ENCODE results near the gene CASKIN2. TPM values are rescaled to one million over a fixed set of nuclear protein-coding genes. Genes with fewer than 3 reads are reported as not detected.

The CASKIN2 gene
- total and polyA plus RNA-seq, 7 donors = 8.2 to 33.5 (median 26.3) TPM

GRCh38 chr17:75548813-75549212 is 33.5 kb upstream of the CASKIN2 start:
- H3K36me3 ChIP-seq (ENCODE audit: insufficient read depth in 1 of 2, low read depth in 1 of 2) = no peaks in the 10 kb centered on the region
- no peaks in the 10 kb centered on the region for H3K4me1 ChIP-seq
- H3K4me3 ChIP-seq = no peak overlapping the region
- DNase-seq (no peak), ATAC-seq (no peak)
- intact Hi-C loops (cut with DNase I) = no loop called here
- no peaks in the 10 kb centered on the region for H3K9me3 ChIP-seq
- no peaks in the 10 kb centered on the region for H3K27me3 ChIP-seq (ENCODE audit: insufficient read depth in 3 of 3, low read length in 2 of 3)
- TF ChIP-seq CTCF (IDR thresholded peaks at IDR 0.05) = no peak
- H3K27ac ChIP-seq = no peak overlapping the region
- WGBS, 3 donors = 76 to 79% (median 77%) methylated on average over 5 of the region's 5 CpGs

- H3K27me3 ChIP-seq (ENCODE audit: insufficient read depth in 3 of 3, low read length in 2 of 3) = no peaks in the 10 kb centered on the region
- intact Hi-C loops (cut with DNase I) = no loop called here
- DNase-seq (no peak), ATAC-seq (no peak)
- H3K27ac ChIP-seq = no peak overlapping the region
- 89 to 96% (median 90%) methylated on average over 9 of the region's 9 CpGs for WGBS, 3 donors
- no peaks in the 10 kb centered on the region for H3K9me3 ChIP-seq
- H3K4me1 ChIP-seq = no peaks in the 10 kb centered on the region
- H3K36me3 ChIP-seq (ENCODE audit: insufficient read depth in 1 of 2, low read depth in 1 of 2) = no peaks in the 10 kb centered on the region
- no peak for TF ChIP-seq CTCF (IDR thresholded peaks at IDR 0.05)
- H3K4me3 ChIP-seq = no peak overlapping the region
Observed at GRCh38 chr17:75547091-75547490, 31.8 kb upstream of the CASKIN2 start.

GRCh38 chr17:75546181-75546580 is 30.8 kb upstream of the CASKIN2 start:
- no peak for DNase-seq
- Histone ChIP-seq H3K27ac (no peak overlapping the region), H3K27me3 (ENCODE audit: insufficient read depth in 3 of 3, low read length in 2 of 3) (no peaks in the 10 kb centered on the region), H3K4me3 (no peak overlapping the region), H3K36me3 (ENCODE audit: insufficient read depth in 1 of 2, low read depth in 1 of 2) (no peaks in the 10 kb centered on the region), H3K4me1 (no peaks in the 10 kb centered on the region), H3K9me3 (no peaks in the 10 kb centered on the region)
- ATAC-seq = no peak
- 89 to 92% (median 89%) methylated on average over 13 of the region's 13 CpGs for whole genome bisulfite sequencing, 3 donors
- intact Hi-C loops (cut with DNase I) = no loop called here
- TF ChIP-seq CTCF (IDR thresholded peaks at IDR 0.05) = no peak

- ATAC-seq (no peak), DNase-seq (no peak)
- intact Hi-C loops (cut with DNase I) = loop anchor here in 1 of 2 donors (5.0 kb wide), 1 partner anchor 78 kb away; no protein-coding TSS in a partner anchor
- Histone ChIP-seq H3K4me3 (no peak overlapping the region), H3K9me3 (no peaks in the 10 kb centered on the region), H3K27ac (no peak overlapping the region), H3K4me1 (no peaks in the 10 kb centered on the region), H3K27me3 (ENCODE audit: insufficient read depth in 3 of 3, low read length in 2 of 3) (no peaks in the 10 kb centered on the region), H3K36me3 (ENCODE audit: insufficient read depth in 1 of 2, low read depth in 1 of 2) (no peaks in the 10 kb centered on the region)
- WGBS, 3 donors = 80 to 88% (median 82%) methylated on average over 8 of the region's 8 CpGs
- TF ChIP-seq CTCF (IDR thresholded peaks at IDR 0.05) = no peak
Observed at GRCh38 chr17:75544250-75544649, 28.9 kb upstream of the CASKIN2 start.

GRCh38 chr17:75542728-75543336 is 27.5 kb upstream of the CASKIN2 start:
- intact Hi-C loops (cut with DNase I) = loop anchor here in 1 of 2 donors (5.0 kb wide), 1 partner anchor 79 kb away; no protein-coding TSS in a partner anchor
- H3K9me3 ChIP-seq = no peaks in the 10 kb centered on the region
- ATAC-seq (no peak), DNase-seq (no peak)
- no peaks in the 10 kb centered on the region for H3K27me3 ChIP-seq (ENCODE audit: insufficient read depth in 3 of 3, low read length in 2 of 3)
- no peaks in the 10 kb centered on the region for H3K36me3 ChIP-seq (ENCODE audit: insufficient read depth in 1 of 2, low read depth in 1 of 2)
- 86 to 90% (median 86%) methylated on average over 15 of the region's 15 CpGs for WGBS, 3 donors
- no peak overlapping the region for H3K27ac ChIP-seq
- H3K4me1 ChIP-seq = no peaks in the 10 kb centered on the region
- H3K4me3 ChIP-seq = no peak overlapping the region
- no peak for TF ChIP-seq CTCF (IDR thresholded peaks at IDR 0.05)
